ENCODE data around the gene TMPRSS11E. TPM values are rescaled to one million over a fixed set of nuclear protein-coding genes. Genes with fewer than 3 reads are reported as not detected.

Gene TMPRSS11E, protein sequence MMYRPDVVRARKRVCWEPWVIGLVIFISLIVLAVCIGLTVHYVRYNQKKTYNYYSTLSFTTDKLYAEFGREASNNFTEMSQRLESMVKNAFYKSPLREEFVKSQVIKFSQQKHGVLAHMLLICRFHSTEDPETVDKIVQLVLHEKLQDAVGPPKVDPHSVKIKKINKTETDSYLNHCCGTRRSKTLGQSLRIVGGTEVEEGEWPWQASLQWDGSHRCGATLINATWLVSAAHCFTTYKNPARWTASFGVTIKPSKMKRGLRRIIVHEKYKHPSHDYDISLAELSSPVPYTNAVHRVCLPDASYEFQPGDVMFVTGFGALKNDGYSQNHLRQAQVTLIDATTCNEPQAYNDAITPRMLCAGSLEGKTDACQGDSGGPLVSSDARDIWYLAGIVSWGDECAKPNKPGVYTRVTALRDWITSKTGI
- not detected in 2 replicates for total RNA-seq (2013; cell fraction: nucleolus; rRNA removed)
- total RNA-seq (2014; rRNA removed): not detected in 2 replicates
- not detected in 2 replicates for total RNA-seq (2014; rRNA removed; fragmentation: Illumina TruSeq; extraction: Trizol)
- not detected in 2 replicates for total RNA-seq (2021)
- not detected for polyA plus RNA-seq (2011; ENCODE audit: low read depth)
- polyA plus RNA-seq (2011; rRNA removed): not detected in 2 replicates
- not detected in 2 replicates for polyA plus RNA-seq (2011; cell fraction: cytosol; rRNA removed)
- polyA plus RNA-seq (2011; cell fraction: nucleus; rRNA removed): not detected in 2 replicates
- not detected in 2 replicates for polyA plus RNA-seq (2012)
- not detected in 2 replicates for polyA plus RNA-seq (2014; fragmentation: Illumina TruSeq; extraction: Trizol)
- not detected for polyA plus RNA-seq (2014; fragmentation: Nextera tagmentation; extraction: Ambion mirVana)
- not detected in 2 replicates for polyA plus RNA-seq (2014; rRNA removed)
- polyA plus RNA-seq (2016; fragmentation: Nextera tagmentation; extraction: Ambion mirVana): not detected
- polyA minus RNA-seq (2011; rRNA and poly(A)+ RNA removed): not detected in 2 replicates
- not detected in 2 replicates for polyA minus RNA-seq (2011; cell fraction: cytosol; rRNA and poly(A)+ RNA removed)
- polyA minus RNA-seq (2011; cell fraction: nucleus; rRNA and poly(A)+ RNA removed): not detected in 2 replicates
- not detected for Bru-seq, nascent RNA
- BruChase-seq, experiment 1, labeled RNA remaining after a 6-hour chase: percentile 2 among the genes with signal in this experiment
- not detected for BruChase-seq, experiment 2, labeled RNA remaining after a 2-hour chase
- long read RNA-seq, experiment 1: 0 reads
- long read RNA-seq, experiment 2: 0 reads

GRCh38 chr4:68447201-68447600, at the start of gene TMPRSS11E:
TSS of gene TMPRSS11E (plus strand) at chr4:68447463. CDS start at chr4:68447513, 50 bp downstream.
- no peaks in the 10 kb centered on the region for H3K79me2 ChIP-seq (ENCODE audit: control insufficient read depth, insufficient read depth, low read length)
- POLR2A ChIA-PET: no interaction called here
- H4K20me1 ChIP-seq (ENCODE audit: control insufficient read depth, insufficient read depth): no peaks in the 10 kb centered on the region
- H3K36me3 ChIP-seq (ENCODE audit: control insufficient read depth in 2 of 2, insufficient read depth in 2 of 2, low read length in 1 of 2): no peaks in the 10 kb centered on the region
- BruUV-seq (replicated peaks): no TSS peak
- CTCF ChIA-PET: no interaction called here
- intact Hi-C loops (cut with micrococcal nuclease; ENCODE audit: unreplicated experiment) (no loop called here), in situ Hi-C loops (cut with MboI) (no loop called here)
- no peak within 1 kb of the TSS for H3K9ac ChIP-seq (ENCODE audit: control insufficient read depth, insufficient read depth, low read length)
- DNase-seq (ENCODE audit: low read depth, low spot score) (no peak), FAIRE-seq (no peak), ATAC-seq (no peak)
- H3K4me1 ChIP-seq (ENCODE audit: control insufficient read depth, insufficient read depth, low read length): no peaks in the 10 kb centered on the region
- WGBS (ENCODE audit: insufficient coverage, insufficient replicate concordance, low lambda C conversion rate, missing lambda C conversion rate): 22% methylated on average over 3 of the region's 3 CpGs
- H2AFZ ChIP-seq (ENCODE audit: control insufficient read depth, low read depth, low read length): no peak within 1 kb of the TSS
- RAD21 ChIA-PET (ENCODE audit: unreplicated experiment): no interaction called here
- SMC1A ChIA-PET (ENCODE audit: uncharacterized antibody, unreplicated experiment): no interaction called here
- no peaks in the 10 kb centered on the region for H3K9me3 ChIP-seq (replicated peaks; ENCODE audit: control insufficient read depth, insufficient read depth, low read length)
- H3K4me2 ChIP-seq (ENCODE audit: control insufficient read depth, insufficient read depth): no peak within 1 kb of the TSS
- no peak within 1 kb of the TSS for H3K27ac ChIP-seq (ENCODE audit: control insufficient read depth, insufficient read depth)
- no peak within 1 kb of the TSS for H3K4me3 ChIP-seq
- no peaks in the 10 kb centered on the region for H3K27me3 ChIP-seq (replicated peaks in 1 of 2; ENCODE audit: control insufficient read depth in 2 of 2, insufficient read depth in 2 of 2, low read length in 1 of 2)
- TF ChIP-seq, protein P1, sequence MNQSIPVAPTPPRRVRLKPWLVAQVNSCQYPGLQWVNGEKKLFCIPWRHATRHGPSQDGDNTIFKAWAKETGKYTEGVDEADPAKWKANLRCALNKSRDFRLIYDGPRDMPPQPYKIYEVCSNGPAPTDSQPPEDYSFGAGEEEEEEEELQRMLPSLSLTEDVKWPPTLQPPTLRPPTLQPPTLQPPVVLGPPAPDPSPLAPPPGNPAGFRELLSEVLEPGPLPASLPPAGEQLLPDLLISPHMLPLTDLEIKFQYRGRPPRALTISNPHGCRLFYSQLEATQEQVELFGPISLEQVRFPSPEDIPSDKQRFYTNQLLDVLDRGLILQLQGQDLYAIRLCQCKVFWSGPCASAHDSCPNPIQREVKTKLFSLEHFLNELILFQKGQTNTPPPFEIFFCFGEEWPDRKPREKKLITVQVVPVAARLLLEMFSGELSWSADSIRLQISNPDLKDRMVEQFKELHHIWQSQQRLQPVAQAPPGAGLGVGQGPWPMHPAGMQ (IDR thresholded peaks at IDR 0.05; ENCODE audit: borderline replicate concordance): no peak
- no peak for TF ChIP-seq NR2F1 (conservative IDR thresholded peaks at IDR 0.05)
- TF ChIP-seq SMAD1 (IDR thresholded peaks at IDR 0.05; ENCODE audit: low read depth, partially characterized antibody): no peak
- TF ChIP-seq, protein P2, sequence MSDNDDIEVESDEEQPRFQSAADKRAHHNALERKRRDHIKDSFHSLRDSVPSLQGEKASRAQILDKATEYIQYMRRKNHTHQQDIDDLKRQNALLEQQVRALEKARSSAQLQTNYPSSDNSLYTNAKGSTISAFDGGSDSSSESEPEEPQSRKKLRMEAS (IDR thresholded peaks at IDR 0.05; ENCODE audit: low read depth, low read length): no peak
- no peak for TF ChIP-seq SREBF2 (IDR thresholded peaks at IDR 0.05; ENCODE audit: low read length)
- TF ChIP-seq RUNX3 (IDR thresholded peaks at IDR 0.05; ENCODE audit: low read length): no peak
- no peak for TF ChIP-seq FOXM1 (IDR thresholded peaks at IDR 0.05; ENCODE audit: low read depth, low read length)
- no peak for TF ChIP-seq PAX5 (IDR thresholded peaks at IDR 0.05; ENCODE audit: borderline replicate concordance, low read depth, low read length)
- no peak for TF ChIP-seq CHD4 (IDR thresholded peaks at IDR 0.05)
- TF ChIP-seq PBX3 (IDR thresholded peaks at IDR 0.05; ENCODE audit: insufficient replicate concordance, low read depth, low read length): no peak
- no peak for TF ChIP-seq RBBP5 (conservative IDR thresholded peaks at IDR 0.05)
- TF ChIP-seq SPI1 (IDR thresholded peaks at IDR 0.05; ENCODE audit: borderline replicate concordance, insufficient read depth, low read depth, low read length): no peak
- TF ChIP-seq TBL1XR1 (IDR thresholded peaks at IDR 0.05; ENCODE audit: low read depth, low read length): no peak
- no peak for TF ChIP-seq CEBPZ (IDR thresholded peaks at IDR 0.05; ENCODE audit: low read depth, low read length)
- no peak for TF ChIP-seq IKZF1 (conservative IDR thresholded peaks at IDR 0.05)
- no peak for TF ChIP-seq TARDBP (IDR thresholded peaks at IDR 0.05; ENCODE audit: borderline replicate concordance)
